PFSK-1 (cell line): Measurements from ENCODE around the gene FAM221B. TPM values are rescaled to one million over a fixed set of nuclear protein-coding genes. Genes with fewer than 3 reads are reported as not detected.

ENCODE experiments used
- FOXP2 ChIP-seq: optimal IDR thresholded peaks from 2 replicates; pipeline ENCODE3; 2011; ENCODE audit warnings: borderline replicate concordance, control low read depth, inconsistent platforms; ENCODE audit not compliant: insufficient read depth; ENCODE audit errors: extremely low read length, extremely low read depth
- POLR2AphosphoS5 ChIP-seq: IDR thresholded peaks from 2 replicates; pipeline ENCODE4 v1.6.1; 2012; ENCODE audit warnings: low read depth, mild to moderate bottlenecking, control low read depth, low read length, moderate library complexity
- SIN3A ChIP-seq: IDR thresholded peaks from 2 replicates; pipeline ENCODE4 v1.6.1; 2012; ENCODE audit warnings: mild to moderate bottlenecking, low read length, moderate library complexity, borderline replicate concordance; ENCODE audit not compliant: insufficient read depth
- TAF1 ChIP-seq: IDR thresholded peaks from 2 replicates; pipeline ENCODE4 v1.6.1; 2012; ENCODE audit warnings: low read length, control low read depth, borderline replicate concordance; ENCODE audit not compliant: insufficient read depth
- polyA plus RNA-seq: library from polyadenylated mRNA; unstranded; fragments of >200 nt; gene quantifications from one replicate; pipeline ENCODE4 v1.2.1, GENCODE V29; 2012; ENCODE audit warnings: low read depth, missing spikeins; ENCODE audit not compliant: insufficient read length
- TF ChIP-seq, protein P1 (sequence below), 2 experiments: IDR thresholded peaks; 2 replicates each; pipeline versions ENCODE4 v1.6.1 to v1.8.0; 2011 to 2012; ENCODE audit warnings: low read depth in 2 of 2, low read length in 2 of 2, control low read depth in 1 of 2, inconsistent platforms in 1 of 2, mild to moderate bottlenecking in 1 of 2, moderate library complexity in 1 of 2; ENCODE audit not compliant: insufficient read depth in 1 of 2

Gene FAM221B, protein sequence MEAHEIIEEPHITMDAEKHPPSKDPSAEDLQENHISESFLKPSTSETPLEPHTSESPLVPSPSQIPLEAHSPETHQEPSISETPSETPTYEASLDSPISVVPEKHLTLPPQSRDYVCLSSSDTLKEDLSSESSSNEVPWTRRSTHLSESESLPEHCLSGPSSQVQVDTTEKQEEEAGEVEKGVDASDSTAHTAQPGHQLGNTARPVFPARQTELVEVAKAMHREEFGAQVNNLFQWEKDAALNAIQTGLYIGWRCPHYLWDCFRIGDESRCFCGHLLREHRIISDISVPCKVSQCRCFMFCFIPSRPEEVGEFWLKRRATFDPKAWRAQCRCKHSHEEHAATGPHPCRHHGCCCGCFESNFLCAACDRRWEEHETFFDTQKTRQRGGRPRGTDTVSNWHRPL
- polyA plus RNA-seq, result not detected

DNA sequence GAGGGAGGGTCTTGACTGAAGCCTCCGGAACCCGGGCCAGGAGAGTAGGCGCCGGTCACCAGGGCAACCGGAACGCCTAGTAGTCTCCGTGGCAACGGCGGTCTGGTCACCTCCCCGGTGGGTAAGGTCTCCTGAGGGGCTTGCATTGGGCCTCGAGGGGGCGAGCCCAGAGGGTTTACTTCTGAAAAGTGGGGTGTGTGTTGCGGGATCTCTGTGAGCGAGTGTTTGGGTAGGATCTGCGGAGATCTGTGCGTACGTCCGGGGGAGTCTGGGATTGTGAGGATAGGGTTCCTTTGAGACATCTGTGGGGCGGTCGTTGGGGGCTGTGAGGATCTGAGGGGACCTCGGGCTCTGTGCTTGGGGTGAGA, at the start of gene FAM221B:
Gene FAM221B, minus strand, starts transcription at position 17 of the 368 bp plus-strand sequence. CDS start 2,571 bp downstream, outside the sequence.
- no peak for TF ChIP-seq SIN3A
- TF ChIP-seq POLR2AphosphoS5, result no peak
- TF ChIP-seq, protein P1, sequence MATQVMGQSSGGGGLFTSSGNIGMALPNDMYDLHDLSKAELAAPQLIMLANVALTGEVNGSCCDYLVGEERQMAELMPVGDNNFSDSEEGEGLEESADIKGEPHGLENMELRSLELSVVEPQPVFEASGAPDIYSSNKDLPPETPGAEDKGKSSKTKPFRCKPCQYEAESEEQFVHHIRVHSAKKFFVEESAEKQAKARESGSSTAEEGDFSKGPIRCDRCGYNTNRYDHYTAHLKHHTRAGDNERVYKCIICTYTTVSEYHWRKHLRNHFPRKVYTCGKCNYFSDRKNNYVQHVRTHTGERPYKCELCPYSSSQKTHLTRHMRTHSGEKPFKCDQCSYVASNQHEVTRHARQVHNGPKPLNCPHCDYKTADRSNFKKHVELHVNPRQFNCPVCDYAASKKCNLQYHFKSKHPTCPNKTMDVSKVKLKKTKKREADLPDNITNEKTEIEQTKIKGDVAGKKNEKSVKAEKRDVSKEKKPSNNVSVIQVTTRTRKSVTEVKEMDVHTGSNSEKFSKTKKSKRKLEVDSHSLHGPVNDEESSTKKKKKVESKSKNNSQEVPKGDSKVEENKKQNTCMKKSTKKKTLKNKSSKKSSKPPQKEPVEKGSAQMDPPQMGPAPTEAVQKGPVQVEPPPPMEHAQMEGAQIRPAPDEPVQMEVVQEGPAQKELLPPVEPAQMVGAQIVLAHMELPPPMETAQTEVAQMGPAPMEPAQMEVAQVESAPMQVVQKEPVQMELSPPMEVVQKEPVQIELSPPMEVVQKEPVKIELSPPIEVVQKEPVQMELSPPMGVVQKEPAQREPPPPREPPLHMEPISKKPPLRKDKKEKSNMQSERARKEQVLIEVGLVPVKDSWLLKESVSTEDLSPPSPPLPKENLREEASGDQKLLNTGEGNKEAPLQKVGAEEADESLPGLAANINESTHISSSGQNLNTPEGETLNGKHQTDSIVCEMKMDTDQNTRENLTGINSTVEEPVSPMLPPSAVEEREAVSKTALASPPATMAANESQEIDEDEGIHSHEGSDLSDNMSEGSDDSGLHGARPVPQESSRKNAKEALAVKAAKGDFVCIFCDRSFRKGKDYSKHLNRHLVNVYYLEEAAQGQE (IDR thresholded peaks at IDR 0.05; ENCODE audit: insufficient read depth in 1 of 2, low read depth in 2 of 2, low read length in 2 of 2), result no peak
- TF ChIP-seq TAF1, result no peak
- TF ChIP-seq FOXP2, result no peak

DNA sequence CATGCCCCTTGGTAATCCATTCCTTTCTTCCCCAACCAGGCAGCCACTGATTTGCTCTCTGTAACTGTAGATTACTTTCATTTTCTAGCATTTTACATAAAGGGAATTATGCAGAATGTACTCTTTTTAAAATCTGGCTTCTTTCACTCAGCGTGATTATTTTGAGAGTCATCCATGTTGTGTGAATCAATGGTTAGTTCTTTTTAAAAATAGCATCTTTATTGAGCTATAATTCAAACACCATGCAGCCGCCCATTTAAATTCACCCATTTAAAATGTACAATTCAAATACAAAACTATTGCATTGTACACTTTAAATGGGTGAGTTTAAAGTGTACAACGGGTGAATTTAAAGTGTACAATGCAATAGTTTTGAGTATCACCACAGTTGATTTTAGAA, 44.0 kb upstream of the FAM221B start:
- TF ChIP-seq POLR2AphosphoS5, result no peak
- TF ChIP-seq FOXP2, result no peak
- TF ChIP-seq, protein P1 (IDR thresholded peaks at IDR 0.05; ENCODE audit: insufficient read depth in 1 of 2, low read depth in 2 of 2, low read length in 2 of 2), result no peak
- TF ChIP-seq TAF1, result no peak
- no peak for TF ChIP-seq SIN3A

DNA sequence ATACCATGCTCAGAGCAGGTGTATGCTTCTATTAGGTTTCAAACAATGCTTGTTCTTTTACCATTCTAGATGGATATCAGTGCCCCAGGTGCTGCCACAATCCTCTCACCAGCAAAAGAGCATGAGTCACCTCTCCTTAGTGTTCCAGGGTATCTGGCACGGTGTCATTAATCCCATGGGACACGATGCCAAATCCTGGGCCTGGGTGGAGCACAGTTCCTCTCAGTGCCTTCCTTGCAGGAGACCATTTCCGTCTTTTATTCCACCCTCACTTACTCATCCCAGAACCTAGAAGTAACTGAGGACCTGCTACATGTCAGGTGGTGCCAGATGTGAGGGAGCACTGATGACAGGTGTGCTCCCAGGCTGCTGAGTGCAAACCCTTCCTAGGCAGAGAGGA, 43.0 kb upstream of the FAM221B start:
- TF ChIP-seq SIN3A, result no peak
- no peak for TF ChIP-seq TAF1
- TF ChIP-seq POLR2AphosphoS5, result no peak
- TF ChIP-seq, protein P1 (IDR thresholded peaks at IDR 0.05; ENCODE audit: insufficient read depth in 1 of 2, low read depth in 2 of 2, low read length in 2 of 2), result no peak
- no peak for TF ChIP-seq FOXP2

DNA sequence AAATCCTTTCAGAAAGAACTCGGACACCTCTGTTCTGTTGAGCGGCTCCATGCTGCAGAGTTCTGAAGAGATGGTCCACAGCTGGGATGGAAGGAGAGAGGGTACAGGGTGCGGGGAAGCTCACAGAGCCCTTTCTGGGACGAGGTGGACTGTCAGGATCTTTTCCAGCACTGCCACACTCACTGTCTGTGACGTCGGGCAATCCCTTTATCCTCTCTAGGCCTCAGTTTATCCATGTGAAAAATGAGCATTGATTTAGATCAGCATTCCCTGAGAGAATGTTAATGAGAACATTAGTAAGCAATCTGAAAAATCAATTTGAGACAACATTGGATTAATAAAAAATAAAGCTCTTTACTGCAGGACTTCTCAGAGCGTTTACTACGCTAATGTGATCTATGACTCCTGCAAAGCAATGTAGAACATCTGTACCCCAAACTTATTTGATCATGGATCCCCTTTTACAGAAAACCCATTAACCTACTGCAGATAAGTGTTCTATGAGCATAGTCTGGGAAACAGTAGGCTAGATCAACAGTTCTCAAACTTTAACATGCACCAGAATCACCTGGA, 41.9 kb upstream of the FAM221B start, which contains the start of gene OR13J1:
Gene OR13J1, minus strand, starts transcription at position 51 of the 573 bp plus-strand sequence. Its CDS starts 0 bp downstream, at position 51.
- TF ChIP-seq FOXP2, result no peak
- TF ChIP-seq POLR2AphosphoS5, result no peak
- TF ChIP-seq SIN3A, result no peak
- TF ChIP-seq TAF1, result no peak
- TF ChIP-seq, protein P1 (IDR thresholded peaks at IDR 0.05; ENCODE audit: insufficient read depth in 1 of 2, low read depth in 2 of 2, low read length in 2 of 2), result no peak
